ENCODE results near the gene SGPP2.

SGPP2 gene

GRCh38 chr2:222608081-222608480 lies 183.7 kb downstream of the SGPP2 start:
- H3K9me3 ChIP-seq (ENCODE audit: insufficient read depth, low read length, severe bottlenecking) = no peaks in the 10 kb centered on the region
- TF ChIP-seq CTCF (IDR thresholded peaks at IDR 0.05; ENCODE audit: borderline replicate concordance, extremely low read depth, low read length, poor library complexity, severe bottlenecking) (no peak), EZH2 (IDR thresholded peaks at IDR 0.05; ENCODE audit: borderline replicate concordance, low read depth, low read length, severe bottlenecking) (no peak)
- no peak for ATAC-seq (ENCODE audit: insufficient read depth, low read depth)
- H3K4me1 ChIP-seq (ENCODE audit: insufficient read depth, low read length) = no peaks in the 10 kb centered on the region
- H3K4me2 ChIP-seq (ENCODE audit: insufficient read depth, low read length) = no peak overlapping the region
- peaks cover 61% of the 10 kb centered on the region for H3K36me3 ChIP-seq (ENCODE audit: insufficient read depth, low read length)
- no peaks in the 10 kb centered on the region for H3K27me3 ChIP-seq (ENCODE audit: insufficient read depth, low read length, poor library complexity)
- H3K9ac ChIP-seq (ENCODE audit: low read depth, low read length) = no peak overlapping the region
- peaks cover 4% of the 10 kb centered on the region; the same call in 1 of the 2 replicates for H3K79me2 ChIP-seq (ENCODE audit: insufficient read depth, low read length)
- no peak overlapping the region for H3K27ac ChIP-seq (ENCODE audit: low read length)
- DNase-seq = no peak
- H3K4me3 ChIP-seq (ENCODE audit: low read depth in 1 of 2, low read length in 2 of 2) = no peak overlapping the region
- no peaks in the 10 kb centered on the region for H4K20me1 ChIP-seq (ENCODE audit: insufficient read depth, low read length)
- no peak overlapping the region for H2AFZ ChIP-seq (ENCODE audit: low read depth, low read length)

GRCh38 chr2:222609381-222609780 lies 185.0 kb downstream of the SGPP2 start:
- peaks cover 71% of the 10 kb centered on the region for H3K36me3 ChIP-seq (ENCODE audit: insufficient read depth, low read length)
- DNase-seq (no peak), ATAC-seq (ENCODE audit: insufficient read depth, low read depth) (no peak)
- H4K20me1 ChIP-seq (ENCODE audit: insufficient read depth, low read length) = no peaks in the 10 kb centered on the region
- H3K9ac ChIP-seq (ENCODE audit: low read depth, low read length) = no peak overlapping the region
- H3K27ac ChIP-seq (ENCODE audit: low read length) = no peak overlapping the region
- H3K4me1 ChIP-seq (ENCODE audit: insufficient read depth, low read length) = no peaks in the 10 kb centered on the region
- TF ChIP-seq CTCF (IDR thresholded peaks at IDR 0.05; ENCODE audit: borderline replicate concordance, extremely low read depth, low read length, poor library complexity, severe bottlenecking) (no peak), EZH2 (IDR thresholded peaks at IDR 0.05; ENCODE audit: borderline replicate concordance, low read depth, low read length, severe bottlenecking) (no peak)
- no peak overlapping the region for H3K4me2 ChIP-seq (ENCODE audit: insufficient read depth, low read length)
- H3K79me2 ChIP-seq (ENCODE audit: insufficient read depth, low read length) = peaks cover 4% of the 10 kb centered on the region; the same call in 1 of the 2 replicates
- no peaks in the 10 kb centered on the region for H3K9me3 ChIP-seq (ENCODE audit: insufficient read depth, low read length, severe bottlenecking)
- no peaks in the 10 kb centered on the region for H3K27me3 ChIP-seq (ENCODE audit: insufficient read depth, low read length, poor library complexity)
- no peak overlapping the region for H3K4me3 ChIP-seq (ENCODE audit: low read depth in 1 of 2, low read length in 2 of 2)
- no peak overlapping the region for H2AFZ ChIP-seq (ENCODE audit: low read depth, low read length)
